HCT116 (cell line): ENCODE measurements around the gene F11R. TPM values are rescaled to one million over a fixed set of nuclear protein-coding genes. Genes with fewer than 3 reads are reported as not detected.

ENCODE experiments used
- ATAC-seq: fragments of 200-7000 bp; cut with Tn5 transposase; 2 replicates; pipeline ENCODE4 v1.9.1; 2020; ENCODE audit warnings: mild to moderate bottlenecking, moderate library complexity
- BruUV-seq: library from RNA; stranded (reverse); fragments of 400-500 nt; replicated peaks from 2 replicates; lab custom pipeline; 2021; lab: Mats Ljungman, UMichigan
- CTCF ChIA-PET: fragments of 300-600 bp; sonication (Branson Sonifier 250); formaldehyde crosslinking; loops from one replicate; lab custom pipeline; 2021; ENCODE audit warnings: antibody characterized with exemption; lab: Charles Lee
- POLR2A ChIA-PET: fragments of 300-600, 350-600 bp; sonication (Branson Sonifier 250); formaldehyde crosslinking; loops from one replicate; lab custom pipeline; 2021; ENCODE audit warnings: antibody characterized with exemption; lab: Charles Lee
- RAD21 ChIA-PET, 2 experiments: fragments of 300-600 bp; sonication (Branson Sonifier 250); formaldehyde crosslinking; loops; one replicate each; lab custom pipeline; 2023; ENCODE audit warnings: low total read pairs in 2 of 2; ENCODE audit not compliant: uncharacterized antibody in 2 of 2, unreplicated experiment in 2 of 2, low non-redundant PET in 1 of 2; lab: Charles Lee
- DNase-seq: peaks from one replicate; pipeline ENCODE4 v3.0.0-alpha.2; 2010; ENCODE audit warnings: low read depth, low spot score
- H2AFZ ChIP-seq: fragments of 200-600 bp; shearing (Covaris generic), sonication (generic); 2 replicates; pipeline ENCODE4 v1.6.1; 2017; ENCODE audit warnings: low read depth, mixed run types, mixed read lengths, antibody characterized with exemption, low read length; ENCODE audit not compliant: poor library complexity, severe bottlenecking
- H3K27ac ChIP-seq: 2 replicates; pipeline ENCODE4 v1.5.1; 2012; ENCODE audit warnings: low read depth, low read length
- H3K27me3 ChIP-seq: fragments of 200-600 bp; sonication (generic); 2 replicates; pipeline ENCODE4 v1.6.1; 2016; ENCODE audit warnings: mixed run types, low read length, mixed read lengths; ENCODE audit not compliant: insufficient read depth
- H3K36me3 ChIP-seq, 2 experiments: fragments of 200-500 bp in 1 of 2; fragments of 200-600 bp in 1 of 2; sonication (Bioruptor generic) in 1 of 2; sonication (generic) in 1 of 2; 2 replicates each; pipeline versions ENCODE4 v1.5.1 to v1.6.1; 2014 to 2016; ENCODE audit warnings: low read length in 2 of 2, inconsistent platforms in 1 of 2, mixed read lengths in 1 of 2, mixed run types in 1 of 2; ENCODE audit not compliant: insufficient read depth in 2 of 2, control insufficient read depth in 1 of 2
- H3K4me1 ChIP-seq, 2 experiments: fragments of 200-600 bp in 1 of 2; sonication (generic) in 1 of 2; 2 replicates each; pipeline versions ENCODE4 v1.5.1 to v1.6.1; 2012 to 2017; ENCODE audit warnings: low read length in 2 of 2, inconsistent platforms in 1 of 2, mild to moderate bottlenecking in 1 of 2, mixed read lengths in 1 of 2, mixed run types in 1 of 2, moderate library complexity in 1 of 2; ENCODE audit not compliant: insufficient read depth in 2 of 2, control insufficient read depth in 1 of 2
- H3K4me2 ChIP-seq: fragments of 200-600 bp; sonication (generic); 2 replicates; pipeline ENCODE4 v1.6.1; 2017; ENCODE audit warnings: mixed run types, low read length, mixed read lengths
- H3K4me3 ChIP-seq, 2 experiments: fragments of 200-600 bp in 1 of 2; sonication (generic) in 1 of 2; replicated peaks in 1 of 2; 2 replicates each; pipeline ENCODE4 v1.5.1; 2011 to 2016; ENCODE audit warnings: low read length in 2 of 2, control low read depth in 1 of 2, low read depth in 1 of 2, mild to moderate bottlenecking in 1 of 2, mixed read lengths in 1 of 2, mixed run types in 1 of 2
- H3K79me2 ChIP-seq: fragments of 200-600 bp; sonication (generic); 2 replicates; pipeline ENCODE4 v1.6.1; 2017; ENCODE audit warnings: mild to moderate bottlenecking, mixed run types, low read length, moderate library complexity, mixed read lengths; ENCODE audit not compliant: insufficient read depth
- H3K9ac ChIP-seq: fragments of 200-600 bp; sonication (generic); 2 replicates; pipeline ENCODE4 v1.6.1; 2016; ENCODE audit warnings: low read length, mixed read lengths
- H3K9me2 ChIP-seq: fragments of 200-600 bp; sonication (generic), shearing (Covaris generic); 2 replicates; pipeline ENCODE4 v1.6.1; 2017; ENCODE audit warnings: mixed run types, mild to moderate bottlenecking, moderate library complexity; ENCODE audit not compliant: insufficient read depth
- H3K9me3 ChIP-seq, 2 experiments: fragments of 200-500 bp in 1 of 2; fragments of 200-600 bp in 1 of 2; sonication (Bioruptor generic) in 1 of 2; sonication (generic) in 1 of 2; 2 replicates each; pipeline ENCODE4 v1.6.1; 2014 to 2017; ENCODE audit warnings: low read length in 2 of 2, mixed read lengths in 2 of 2, inconsistent platforms in 1 of 2, low read depth in 1 of 2, mild to moderate bottlenecking in 1 of 2, mixed run types in 1 of 2, moderate library complexity in 1 of 2; ENCODE audit not compliant: control insufficient read depth in 1 of 2, insufficient read depth in 1 of 2
- H4K20me1 ChIP-seq: fragments of 200-600 bp; sonication (generic), shearing (Covaris generic); 2 replicates; pipeline ENCODE4 v1.6.1; 2017; ENCODE audit warnings: mixed run types, mild to moderate bottlenecking, moderate library complexity; ENCODE audit not compliant: insufficient read depth
- CBX3 ChIP-seq: IDR thresholded peaks from 2 replicates; pipeline ENCODE4 v1.6.1; 2012; ENCODE audit warnings: low read depth
- CEBPB ChIP-seq: IDR thresholded peaks from 2 replicates; pipeline ENCODE4 v1.6.1; 2012; ENCODE audit warnings: low read depth
- FOSL1 ChIP-seq: IDR thresholded peaks from 2 replicates; pipeline ENCODE4 v1.6.1; 2012; ENCODE audit warnings: low read depth
- JUND ChIP-seq: IDR thresholded peaks from 2 replicates; pipeline ENCODE4 v1.6.1; 2012
- POLR2A ChIP-seq: IDR thresholded peaks from 2 replicates; pipeline ENCODE4 v1.7.0; 2011; ENCODE audit warnings: borderline replicate concordance; ENCODE audit not compliant: insufficient read depth, insufficient read length; ENCODE audit errors: extremely low read depth
- SRF ChIP-seq: IDR thresholded peaks from 2 replicates; pipeline ENCODE4 v1.6.1; 2012; ENCODE audit warnings: low read depth
- YY1 ChIP-seq: IDR thresholded peaks from 2 replicates; pipeline ENCODE4 v1.6.1; 2011; ENCODE audit warnings: low read length, low read depth, moderate library complexity, mild to moderate bottlenecking; ENCODE audit not compliant: insufficient replicate concordance; ENCODE audit errors: extremely low read depth
- ZNF274 ChIP-seq: fragments of 200-500 bp; sonication (Bioruptor generic); IDR thresholded peaks from 2 replicates; pipeline ENCODE4 v1.6.1; 2014; ENCODE audit warnings: mild to moderate bottlenecking, low read depth, low read length, inconsistent platforms
- intact Hi-C: fragments of 100-400 bp; cut with micrococcal nuclease; formaldehyde crosslinking; loops from 2 replicates; pipeline ENCODE4 v1.10.0; 2022
- total RNA-seq: library from RNA; stranded (reverse); gene quantifications from one replicate; pipeline ENCODE4 v1.2.1, GENCODE V29; 2021; ENCODE audit not compliant: unreplicated experiment
- TF ChIP-seq, protein P1 (sequence below): IDR thresholded peaks from 2 replicates; pipeline ENCODE4 v1.6.1; 2012
- TF ChIP-seq, protein P2 (sequence below), 3 experiments: fragments of 200-600 bp in 1 of 3; sonication (generic) in 1 of 3; IDR thresholded peaks in 2 of 3; conservative IDR thresholded peaks in 1 of 3; 2 replicates each; pipeline ENCODE4 v1.5.1; 2012 to 2017; ENCODE audit warnings: low read depth in 2 of 3, low read length in 2 of 3, antibody characterized with exemption in 1 of 3, borderline replicate concordance in 1 of 3, control low read depth in 1 of 3, mild to moderate bottlenecking in 1 of 3, mixed read lengths in 1 of 3, mixed run types in 1 of 3, moderate library complexity in 1 of 3; ENCODE audit not compliant: insufficient read depth in 1 of 3
- TF ChIP-seq, protein P3 (sequence below): IDR thresholded peaks from 2 replicates; pipeline ENCODE4 v1.6.1; 2011; ENCODE audit warnings: mild to moderate bottlenecking, low read length, moderate library complexity; ENCODE audit not compliant: insufficient replicate concordance; ENCODE audit errors: extremely low read depth
- TF ChIP-seq, protein P4 (sequence below): IDR thresholded peaks from 2 replicates; pipeline ENCODE4 v1.6.1; 2012

Gene F11R
- total RNA-seq, 1 experiment from 2014 or later, result 86.7 TPM

DNA sequence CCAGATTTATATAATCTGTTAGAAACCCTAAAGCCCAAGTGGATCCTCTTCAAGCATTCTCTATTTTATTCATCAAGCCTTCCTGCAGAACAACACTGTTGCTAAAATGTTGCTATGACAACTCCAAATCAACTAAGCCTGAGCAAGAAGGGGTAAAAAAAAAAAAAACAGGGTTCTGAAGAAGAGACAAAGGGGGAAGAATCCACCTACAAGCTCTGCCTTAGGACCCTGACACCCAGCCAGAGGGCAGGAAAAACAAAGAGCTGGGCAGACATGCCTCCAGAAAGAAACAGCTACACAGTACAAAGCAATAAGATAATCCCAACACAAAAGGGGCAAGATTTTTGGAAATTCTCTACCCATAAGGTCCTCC is 23.6 kb upstream of the F11R start:
- DNase-seq, result no peak
- intact Hi-C loops, result loop anchor here (2.0 kb wide), 1 partner anchor 52 kb away; no protein-coding TSS in a partner anchor
- no TSS peak for BruUV-seq
- peak overlapping the region; percentile 66 to 70 for H3K4me3 ChIP-seq
- ChIA-PET CTCF (interaction anchor here (1.8 kb wide), 1 partner anchor 27 kb away, joined by 11 read pairs; no protein-coding TSS in a partner anchor), POLR2A (interaction anchor here (0.6 to 3.3 kb wide), 6 partner anchors 17 to 72 kb away, joined by 3 to 18 read pairs (median 4); partner anchors contain the start of genes F11R, NIT1 and PFDN2), RAD21 (no interaction called here)
- H3K9ac ChIP-seq, result peak overlapping the region; percentile 79
- no peak overlapping the region for H2AFZ ChIP-seq
- H3K36me3 ChIP-seq, result peaks cover 10 to 28% of the 10 kb centered on the region in 2 experiments; a peak in 3 of 4 replicates
- H3K27me3 ChIP-seq, result no peaks in the 10 kb centered on the region
- H3K9me3 ChIP-seq, result peaks cover 0 to 5% of the 10 kb centered on the region in 2 experiments; a peak in 1 of 4 replicates
- H4K20me1 ChIP-seq, result no peaks in the 10 kb centered on the region
- peaks cover 5 to 19% of the 10 kb centered on the region in 2 experiments; a peak in 2 of 4 replicates for H3K4me1 ChIP-seq
- no peaks in the 10 kb centered on the region for H3K9me2 ChIP-seq
- peaks cover 16% of the 10 kb centered on the region; the same call in 1 of the 2 replicates for H3K79me2 ChIP-seq
- peak overlapping the region; percentile 74 for H3K4me2 ChIP-seq
- TF ChIP-seq, protein P1, sequence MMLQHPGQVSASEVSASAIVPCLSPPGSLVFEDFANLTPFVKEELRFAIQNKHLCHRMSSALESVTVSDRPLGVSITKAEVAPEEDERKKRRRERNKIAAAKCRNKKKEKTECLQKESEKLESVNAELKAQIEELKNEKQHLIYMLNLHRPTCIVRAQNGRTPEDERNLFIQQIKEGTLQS, result no peak
- TF ChIP-seq, protein P2, sequence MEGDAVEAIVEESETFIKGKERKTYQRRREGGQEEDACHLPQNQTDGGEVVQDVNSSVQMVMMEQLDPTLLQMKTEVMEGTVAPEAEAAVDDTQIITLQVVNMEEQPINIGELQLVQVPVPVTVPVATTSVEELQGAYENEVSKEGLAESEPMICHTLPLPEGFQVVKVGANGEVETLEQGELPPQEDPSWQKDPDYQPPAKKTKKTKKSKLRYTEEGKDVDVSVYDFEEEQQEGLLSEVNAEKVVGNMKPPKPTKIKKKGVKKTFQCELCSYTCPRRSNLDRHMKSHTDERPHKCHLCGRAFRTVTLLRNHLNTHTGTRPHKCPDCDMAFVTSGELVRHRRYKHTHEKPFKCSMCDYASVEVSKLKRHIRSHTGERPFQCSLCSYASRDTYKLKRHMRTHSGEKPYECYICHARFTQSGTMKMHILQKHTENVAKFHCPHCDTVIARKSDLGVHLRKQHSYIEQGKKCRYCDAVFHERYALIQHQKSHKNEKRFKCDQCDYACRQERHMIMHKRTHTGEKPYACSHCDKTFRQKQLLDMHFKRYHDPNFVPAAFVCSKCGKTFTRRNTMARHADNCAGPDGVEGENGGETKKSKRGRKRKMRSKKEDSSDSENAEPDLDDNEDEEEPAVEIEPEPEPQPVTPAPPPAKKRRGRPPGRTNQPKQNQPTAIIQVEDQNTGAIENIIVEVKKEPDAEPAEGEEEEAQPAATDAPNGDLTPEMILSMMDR (IDR thresholded peaks at IDR 0.05 in 2 of 3, conservative IDR thresholded peaks at IDR 0.05 in 1 of 3; ENCODE audit: borderline replicate concordance in 1 of 3, insufficient read depth in 1 of 3, low read depth in 2 of 3, low read length in 2 of 3), result no peak
- no peak for TF ChIP-seq JUND
- TF ChIP-seq SRF, result no peak
- TF ChIP-seq YY1, result no peak
- TF ChIP-seq FOSL1, result no peak
- TF ChIP-seq CEBPB, result no peak
- TF ChIP-seq, protein P3, sequence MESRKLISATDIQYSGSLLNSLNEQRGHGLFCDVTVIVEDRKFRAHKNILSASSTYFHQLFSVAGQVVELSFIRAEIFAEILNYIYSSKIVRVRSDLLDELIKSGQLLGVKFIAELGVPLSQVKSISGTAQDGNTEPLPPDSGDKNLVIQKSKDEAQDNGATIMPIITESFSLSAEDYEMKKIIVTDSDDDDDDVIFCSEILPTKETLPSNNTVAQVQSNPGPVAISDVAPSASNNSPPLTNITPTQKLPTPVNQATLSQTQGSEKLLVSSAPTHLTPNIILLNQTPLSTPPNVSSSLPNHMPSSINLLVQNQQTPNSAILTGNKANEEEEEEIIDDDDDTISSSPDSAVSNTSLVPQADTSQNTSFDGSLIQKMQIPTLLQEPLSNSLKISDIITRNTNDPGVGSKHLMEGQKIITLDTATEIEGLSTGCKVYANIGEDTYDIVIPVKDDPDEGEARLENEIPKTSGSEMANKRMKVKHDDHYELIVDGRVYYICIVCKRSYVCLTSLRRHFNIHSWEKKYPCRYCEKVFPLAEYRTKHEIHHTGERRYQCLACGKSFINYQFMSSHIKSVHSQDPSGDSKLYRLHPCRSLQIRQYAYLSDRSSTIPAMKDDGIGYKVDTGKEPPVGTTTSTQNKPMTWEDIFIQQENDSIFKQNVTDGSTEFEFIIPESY, result no peak
- TF ChIP-seq CBX3, result no peak
- TF ChIP-seq ZNF274, result no peak
- TF ChIP-seq, protein P4, sequence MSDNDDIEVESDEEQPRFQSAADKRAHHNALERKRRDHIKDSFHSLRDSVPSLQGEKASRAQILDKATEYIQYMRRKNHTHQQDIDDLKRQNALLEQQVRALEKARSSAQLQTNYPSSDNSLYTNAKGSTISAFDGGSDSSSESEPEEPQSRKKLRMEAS, result no peak
- no peak for TF ChIP-seq POLR2A
- peak overlapping the region; percentile 85; the same call in 1 of the 2 replicates for H3K27ac ChIP-seq
- ATAC-seq, result no peak
